ENCODE measurements around the gene ATP13A4. TPM values are rescaled to one million over a fixed set of nuclear protein-coding genes. Genes with fewer than 3 reads are reported as not detected.

The ATP13A4 gene
- total and polyA plus RNA-seq, 2 experiments from 2014 or later: 5.2 to 14.2 TPM

DNA sequence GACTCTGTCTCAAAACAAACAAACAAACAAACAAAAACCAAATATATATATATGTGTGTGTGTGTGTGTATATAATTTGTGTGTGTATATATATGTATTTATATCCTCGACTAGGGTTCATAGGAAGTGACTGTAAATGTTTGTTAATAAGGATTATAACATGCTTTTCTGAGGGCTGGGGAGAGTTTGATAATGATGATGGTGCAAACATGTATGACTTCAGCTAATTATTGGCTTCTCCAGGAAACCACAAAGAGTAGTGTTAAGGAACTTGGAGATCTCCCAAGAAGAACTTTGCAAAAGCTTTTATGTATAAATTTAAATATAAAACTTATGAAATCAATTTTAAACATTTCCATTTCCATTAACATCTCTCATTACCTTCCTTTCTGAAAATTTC, 34.4 kb upstream of the ATP13A4 start:
- H3K4me3 ChIP-seq: no peak overlapping the region
- H4K20me1 ChIP-seq (ENCODE audit: insufficient read depth, poor library complexity, severe bottlenecking): no peaks in the 10 kb centered on the region
- no peaks in the 10 kb centered on the region for H3K9me2 ChIP-seq (replicated peaks; ENCODE audit: insufficient read depth)
- H3K27ac ChIP-seq: no peak overlapping the region
- WGBS (ENCODE audit: low lambda C conversion rate, missing lambda C conversion rate): 88% methylated on average over 1 of the region's 1 CpG
- no peak overlapping the region for H2AFZ ChIP-seq
- TF ChIP-seq, protein P1, sequence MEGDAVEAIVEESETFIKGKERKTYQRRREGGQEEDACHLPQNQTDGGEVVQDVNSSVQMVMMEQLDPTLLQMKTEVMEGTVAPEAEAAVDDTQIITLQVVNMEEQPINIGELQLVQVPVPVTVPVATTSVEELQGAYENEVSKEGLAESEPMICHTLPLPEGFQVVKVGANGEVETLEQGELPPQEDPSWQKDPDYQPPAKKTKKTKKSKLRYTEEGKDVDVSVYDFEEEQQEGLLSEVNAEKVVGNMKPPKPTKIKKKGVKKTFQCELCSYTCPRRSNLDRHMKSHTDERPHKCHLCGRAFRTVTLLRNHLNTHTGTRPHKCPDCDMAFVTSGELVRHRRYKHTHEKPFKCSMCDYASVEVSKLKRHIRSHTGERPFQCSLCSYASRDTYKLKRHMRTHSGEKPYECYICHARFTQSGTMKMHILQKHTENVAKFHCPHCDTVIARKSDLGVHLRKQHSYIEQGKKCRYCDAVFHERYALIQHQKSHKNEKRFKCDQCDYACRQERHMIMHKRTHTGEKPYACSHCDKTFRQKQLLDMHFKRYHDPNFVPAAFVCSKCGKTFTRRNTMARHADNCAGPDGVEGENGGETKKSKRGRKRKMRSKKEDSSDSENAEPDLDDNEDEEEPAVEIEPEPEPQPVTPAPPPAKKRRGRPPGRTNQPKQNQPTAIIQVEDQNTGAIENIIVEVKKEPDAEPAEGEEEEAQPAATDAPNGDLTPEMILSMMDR (IDR thresholded peaks at IDR 0.05; ENCODE audit: poor library complexity): no peak
- TF ChIP-seq EZH2 (IDR thresholded peaks at IDR 0.05; ENCODE audit: borderline replicate concordance): no peak
- no peak for TF ChIP-seq EZH2phosphoT487 (IDR thresholded peaks at IDR 0.05; ENCODE audit: low read depth, severe bottlenecking, unreplicated experiment)
- no peaks in the 10 kb centered on the region for H3K27me3 ChIP-seq
- no peak overlapping the region for H3K4me2 ChIP-seq
- H3K9me3 ChIP-seq (ENCODE audit: low read depth): no peaks in the 10 kb centered on the region
- DNase-seq (ENCODE audit: low spot score): no peak
- peaks cover 2% of the 10 kb centered on the region for H3K4me1 ChIP-seq (ENCODE audit: insufficient read depth)
- peaks cover 8% of the 10 kb centered on the region for H3K79me2 ChIP-seq
- no peaks in the 10 kb centered on the region for H3K36me3 ChIP-seq (replicated peaks; ENCODE audit: insufficient read depth, low read depth)

DNA sequence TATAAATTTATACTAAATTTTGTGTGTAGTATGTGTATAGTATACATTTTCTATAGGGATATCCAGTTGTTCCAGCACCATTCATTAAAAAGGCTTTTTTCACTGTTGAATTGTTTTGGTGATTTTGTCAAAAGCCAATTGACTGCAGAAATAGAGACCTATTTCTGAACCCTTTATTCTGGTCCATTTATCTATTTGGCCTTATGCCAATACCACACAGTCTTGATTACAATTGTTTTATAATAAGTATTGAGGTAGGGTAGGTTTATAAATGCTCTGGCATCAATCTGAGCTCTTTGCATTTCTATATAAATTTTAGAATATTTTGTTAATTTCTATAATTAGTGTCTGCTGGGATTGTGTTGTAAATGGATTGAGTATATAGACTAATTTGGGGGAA, 31.8 kb upstream of the ATP13A4 start:
- no peak overlapping the region for H3K4me3 ChIP-seq
- no peak for TF ChIP-seq EZH2 (IDR thresholded peaks at IDR 0.05; ENCODE audit: borderline replicate concordance)
- TF ChIP-seq, protein P1 (IDR thresholded peaks at IDR 0.05; ENCODE audit: poor library complexity): no peak
- no peak for TF ChIP-seq EZH2phosphoT487 (IDR thresholded peaks at IDR 0.05; ENCODE audit: low read depth, severe bottlenecking, unreplicated experiment)
- no peaks in the 10 kb centered on the region for H3K27me3 ChIP-seq
- no peaks in the 10 kb centered on the region for H3K79me2 ChIP-seq
- no peak overlapping the region for H3K27ac ChIP-seq
- H3K4me2 ChIP-seq: no peak overlapping the region
- no peak for DNase-seq (ENCODE audit: low spot score)
- no peaks in the 10 kb centered on the region for H3K9me2 ChIP-seq (replicated peaks; ENCODE audit: insufficient read depth)
- no peaks in the 10 kb centered on the region for H3K4me1 ChIP-seq (ENCODE audit: insufficient read depth)
- H2AFZ ChIP-seq: no peak overlapping the region
- H3K36me3 ChIP-seq (replicated peaks; ENCODE audit: insufficient read depth, low read depth): no peaks in the 10 kb centered on the region
- H3K9me3 ChIP-seq (ENCODE audit: low read depth): no peaks in the 10 kb centered on the region
- H4K20me1 ChIP-seq (ENCODE audit: insufficient read depth, poor library complexity, severe bottlenecking): no peaks in the 10 kb centered on the region

DNA sequence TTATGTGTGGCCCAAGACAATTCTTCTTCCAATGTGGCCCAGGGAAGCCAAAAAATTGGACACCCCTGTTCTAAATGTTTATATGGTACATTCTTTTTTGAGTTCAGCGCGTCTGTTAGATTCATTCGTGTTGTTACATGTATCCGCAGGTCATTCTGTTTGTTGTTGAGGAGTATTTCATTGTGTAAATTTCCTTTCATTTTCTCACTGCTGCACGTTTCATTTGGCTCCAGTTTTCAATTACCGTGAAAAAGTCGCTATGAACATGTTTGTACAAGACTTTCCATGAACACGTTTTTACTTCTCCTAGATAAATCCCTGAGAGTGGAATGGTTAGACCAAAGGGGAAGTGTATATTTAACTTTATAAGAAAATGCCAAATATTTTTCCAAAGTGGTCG, 30.8 kb upstream of the ATP13A4 start:
- Histone ChIP-seq H3K4me1 (ENCODE audit: insufficient read depth) (no peaks in the 10 kb centered on the region), H3K9me3 (ENCODE audit: low read depth) (no peaks in the 10 kb centered on the region), H3K79me2 (no peaks in the 10 kb centered on the region), H2AFZ (no peak overlapping the region), H3K4me2 (no peak overlapping the region), H3K36me3 (replicated peaks; ENCODE audit: insufficient read depth, low read depth) (no peaks in the 10 kb centered on the region), H3K27me3 (no peaks in the 10 kb centered on the region), H3K4me3 (no peak overlapping the region), H4K20me1 (ENCODE audit: insufficient read depth, poor library complexity, severe bottlenecking) (no peaks in the 10 kb centered on the region), H3K27ac (no peak overlapping the region), H3K9me2 (replicated peaks; ENCODE audit: insufficient read depth) (no peaks in the 10 kb centered on the region)
- TF ChIP-seq EZH2 (IDR thresholded peaks at IDR 0.05; ENCODE audit: borderline replicate concordance) (no peak), EZH2phosphoT487 (IDR thresholded peaks at IDR 0.05; ENCODE audit: low read depth, severe bottlenecking, unreplicated experiment) (no peak)
- TF ChIP-seq, protein P1 (IDR thresholded peaks at IDR 0.05; ENCODE audit: poor library complexity): no peak
- no peak for DNase-seq (ENCODE audit: low spot score)
- 94% methylated on average over 9 of the region's 9 CpGs for WGBS (ENCODE audit: low lambda C conversion rate, missing lambda C conversion rate)

DNA sequence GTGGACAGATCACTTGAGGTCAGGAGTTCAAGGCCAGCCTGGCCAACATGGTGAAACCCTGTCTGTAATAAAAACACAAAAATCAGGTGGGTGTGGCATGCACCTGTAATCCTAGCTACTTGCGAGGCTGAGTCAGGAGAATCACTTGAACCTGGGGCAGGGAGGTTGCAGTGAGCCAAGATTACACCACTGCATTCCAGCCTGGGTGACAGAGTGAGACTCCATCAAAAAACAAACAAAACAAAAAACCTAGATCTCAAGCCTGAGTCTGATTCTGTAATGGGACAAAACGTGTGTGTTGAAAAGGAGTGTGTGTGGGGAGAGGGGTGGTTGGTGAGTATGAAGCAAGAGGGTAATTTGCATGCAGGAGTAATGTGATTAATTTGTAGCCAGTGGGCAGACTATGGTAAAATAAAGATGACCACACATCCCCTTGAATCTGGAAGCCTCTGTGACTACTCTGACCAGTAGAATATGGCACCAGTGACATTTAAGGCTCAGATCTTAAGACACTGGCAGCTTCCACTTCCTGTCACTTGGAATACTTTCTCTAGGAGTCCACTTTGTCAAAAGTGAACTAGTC, 19.9 kb upstream of the ATP13A4 start:
- no peaks in the 10 kb centered on the region for H3K9me3 ChIP-seq (ENCODE audit: low read depth)

More for the DNA sequence above, 19.9 kb upstream of the ATP13A4 start:
- no peaks in the 10 kb centered on the region for H4K20me1 ChIP-seq (ENCODE audit: insufficient read depth, poor library complexity, severe bottlenecking)
- no peak overlapping the region for H2AFZ ChIP-seq
- H3K4me2 ChIP-seq: no peak overlapping the region
- H3K9me2 ChIP-seq (replicated peaks; ENCODE audit: insufficient read depth): no peaks in the 10 kb centered on the region
- H3K27me3 ChIP-seq: no peaks in the 10 kb centered on the region
- TF ChIP-seq EZH2phosphoT487 (IDR thresholded peaks at IDR 0.05; ENCODE audit: low read depth, severe bottlenecking, unreplicated experiment) (no peak), EZH2 (IDR thresholded peaks at IDR 0.05; ENCODE audit: borderline replicate concordance) (no peak)
- TF ChIP-seq, protein P1 (IDR thresholded peaks at IDR 0.05; ENCODE audit: poor library complexity): no peak
- no peaks in the 10 kb centered on the region for H3K79me2 ChIP-seq
- no peak overlapping the region for H3K27ac ChIP-seq
- no peaks in the 10 kb centered on the region for H3K36me3 ChIP-seq (replicated peaks; ENCODE audit: insufficient read depth, low read depth)
- no peak for DNase-seq (ENCODE audit: low spot score)
- no peak overlapping the region for H3K4me3 ChIP-seq
- no peaks in the 10 kb centered on the region for H3K4me1 ChIP-seq (ENCODE audit: insufficient read depth)
- 58% methylated on average over 2 of the region's 2 CpGs for WGBS (ENCODE audit: low lambda C conversion rate, missing lambda C conversion rate)

Measured in hepatocyte (in vitro differentiated cells).